MCF 10A (cell line): ENCODE measurements around the gene AKAP9. TPM values are rescaled to one million over a fixed set of nuclear protein-coding genes. Genes with fewer than 3 reads are reported as not detected.
A peak's percentile ranks its signal among the peaks of the same experiment; 100 is the strongest.
"Not testable (repeated sequence)": the region's sequence is repeated elsewhere in the genome, so short reads cannot be mapped to it uniquely, and the experiment has no call there.

Experiments used
- BruUV-seq: library from RNA; stranded (reverse); fragments of 400-500 nt; replicated peaks from 2 replicates; lab custom pipeline; 2021; lab: Mats Ljungman, UMichigan
- CTCF ChIA-PET: fragments of 300-600 bp; sonication (Branson Sonifier 250); formaldehyde crosslinking; extraction: SDS; loops from one replicate; lab custom pipeline; 2021; ENCODE audit warnings: antibody characterized with exemption, inconsistent platforms; lab: Yijun Ruan, JAX
- POLR2A ChIA-PET: fragments of 300-600, 350-650 bp; sonication (Branson Sonifier 250); formaldehyde crosslinking; extraction: SDS; loops from one replicate; lab custom pipeline; 2020; ENCODE audit warnings: antibody characterized with exemption, inconsistent platforms; lab: Yijun Ruan, JAX
- DNase-seq: peaks from one replicate; pipeline ENCODE4 v3.0.0-alpha.2; 2018; ENCODE audit not compliant: unreplicated experiment
- H3K27ac Mint-ChIP-seq: one replicate; pipeline ENCODE4 v1.8.0; 2022; ENCODE audit warnings: mild to moderate bottlenecking, low read depth, mixed read lengths; ENCODE audit not compliant: unreplicated experiment
- H3K27me3 Mint-ChIP-seq: one replicate; pipeline ENCODE4 v1.8.0; 2022; ENCODE audit warnings: mixed read lengths; ENCODE audit not compliant: insufficient read depth, unreplicated experiment
- H3K36me3 Mint-ChIP-seq: one replicate; pipeline ENCODE4 v1.8.0; 2022; ENCODE audit warnings: mild to moderate bottlenecking, moderate library complexity, mixed read lengths; ENCODE audit not compliant: insufficient read depth, unreplicated experiment
- H3K4me1 Mint-ChIP-seq: one replicate; pipeline ENCODE4 v1.8.0; 2022; ENCODE audit warnings: mixed read lengths; ENCODE audit not compliant: insufficient read depth, unreplicated experiment
- H3K4me3 Mint-ChIP-seq: one replicate; pipeline ENCODE4 v1.8.0; 2022; ENCODE audit warnings: mild to moderate bottlenecking, moderate library complexity, mixed read lengths; ENCODE audit not compliant: unreplicated experiment
- H3K9me3 Mint-ChIP-seq: one replicate; pipeline ENCODE4 v1.8.0; 2022; ENCODE audit warnings: mixed read lengths; ENCODE audit not compliant: unreplicated experiment
- CTCF ChIP-seq: fragments of 200-600 bp; IDR thresholded peaks from one replicate; pipeline ENCODE4 v1.8.0; 2022; ENCODE audit warnings: antibody characterized with exemption, mild to moderate bottlenecking; ENCODE audit not compliant: unreplicated experiment
- intact Hi-C: fragments of 100-400 bp; cut with micrococcal nuclease; formaldehyde crosslinking; loops from 2 replicates; pipeline ENCODE4 v1.14.1; 2022
- total RNA-seq: library from RNA; stranded (reverse); gene quantifications from 2 replicates; pipeline ENCODE4 v1.2.3, GENCODE V29; 2022

AKAP9 gene
- total RNA-seq, 1 experiment from 2014 or later, result 39.2 TPM

- ChIA-PET POLR2A (interaction anchor here (0.7 to 4.2 kb wide), 16 partner anchors 9 to 1097 kb away, joined by 3 to 53 read pairs (median 4); partner anchors contain the start of genes ANKIB1, GATAD1, KRIT1 and PEX1), CTCF (interaction anchor here (0.9 to 1.7 kb wide), 5 partner anchors 8 to 112 kb away, joined by 4 to 5 read pairs (median 5); no protein-coding TSS in a partner anchor)
- no peaks in the 10 kb centered on the region for H3K27me3 Mint-ChIP-seq
- H3K36me3 Mint-ChIP-seq, result peaks cover 11% of the 10 kb centered on the region
- intact Hi-C loops, result loop anchor here (2.0 kb wide), 1 partner anchor 254 kb away; the partner anchor contains the start of gene MTERF1
- DNase-seq, result peak; percentile 37
- BruUV-seq, result TSS peak; percentile 87
- H3K4me3 Mint-ChIP-seq, result peak overlapping the region; percentile 90
- H3K27ac Mint-ChIP-seq, result peak overlapping the region; percentile 98
- no peaks in the 10 kb centered on the region for H3K9me3 Mint-ChIP-seq
- TF ChIP-seq CTCF, result no peak
- H3K4me1 Mint-ChIP-seq, result peaks cover 20% of the 10 kb centered on the region
Measured at GRCh38 chr7:92135052-92135889, 194.6 kb downstream of the AKAP9 start.

GRCh38 chr7:92137557-92137956 lies 196.9 kb downstream of the AKAP9 start:
- H3K27me3 Mint-ChIP-seq, result no peaks in the 10 kb centered on the region
- no peaks in the 10 kb centered on the region for H3K36me3 Mint-ChIP-seq
- no peak for TF ChIP-seq CTCF
- BruUV-seq, result no TSS peak
- ChIA-PET CTCF (interaction anchor here (0.6 to 1.4 kb wide), 2 partner anchors 10 to 96 kb away, joined by 4 read pairs; no protein-coding TSS in a partner anchor), POLR2A (no interaction called here)
- H3K27ac Mint-ChIP-seq, result no peak overlapping the region
- H3K4me3 Mint-ChIP-seq, result no peak overlapping the region
- intact Hi-C loops, result no loop called here
- H3K9me3 Mint-ChIP-seq, result no peaks in the 10 kb centered on the region
- DNase-seq, result no peak
- peaks cover 9% of the 10 kb centered on the region for H3K4me1 Mint-ChIP-seq

- H3K27me3 Mint-ChIP-seq, result no peaks in the 10 kb centered on the region
- peaks cover 2% of the 10 kb centered on the region for H3K4me1 Mint-ChIP-seq
- H3K27ac Mint-ChIP-seq, result no peak overlapping the region
- no TSS peak for BruUV-seq
- no peak overlapping the region for H3K4me3 Mint-ChIP-seq
- intact Hi-C loops, result no loop called here
- TF ChIP-seq CTCF, result no peak
- DNase-seq, result no peak
- H3K9me3 Mint-ChIP-seq, result no peaks in the 10 kb centered on the region
- ChIA-PET CTCF (interaction anchor here (0.7 kb wide), 1 partner anchor 204 kb away, joined by 3 read pairs; no protein-coding TSS in a partner anchor), POLR2A (no interaction called here)
- H3K36me3 Mint-ChIP-seq, result no peaks in the 10 kb centered on the region
Measured at GRCh38 chr7:92141161-92141560, 200.5 kb downstream of the AKAP9 start.

- H3K4me1 Mint-ChIP-seq, H3K4me3 Mint-ChIP-seq, H3K9me3 Mint-ChIP-seq, H3K36me3 Mint-ChIP-seq, H3K27me3 Mint-ChIP-seq, DNase-seq, H3K27ac Mint-ChIP-seq, BruUV-seq, intact Hi-C loops, POLR2A ChIA-PET: not testable (repeated sequence)
- CTCF ChIA-PET, result interaction anchor here (1.9 kb wide), 1 partner anchor 7 kb away, joined by 5 read pairs; no protein-coding TSS in a partner anchor
Measured at GRCh38 chr7:92142791-92143190, 202.1 kb downstream of the AKAP9 start.

- H3K9me3 Mint-ChIP-seq, intact Hi-C loops, DNase-seq, BruUV-seq, H3K36me3 Mint-ChIP-seq, POLR2A ChIA-PET, H3K27me3 Mint-ChIP-seq, H3K27ac Mint-ChIP-seq, H3K4me3 Mint-ChIP-seq, H3K4me1 Mint-ChIP-seq: not testable (repeated sequence)
- CTCF ChIA-PET, result interaction anchor here (0.6 to 1.9 kb wide), 3 partner anchors 8 to 1481 kb away, joined by 3 to 5 read pairs (median 3); no protein-coding TSS in a partner anchor
Measured at GRCh38 chr7:92143192-92143880, 202.7 kb downstream of the AKAP9 start.
